ENCODE results near the gene ELFN2. TPM values are rescaled to one million over a fixed set of nuclear protein-coding genes. Genes with fewer than 3 reads are reported as not detected.

ELFN2 gene
- total RNA-seq, 1 donor from 2014 or later, result 0.97 TPM

- Mint-ChIP-seq H3K4me1 (ENCODE audit: unreplicated experiment) (peaks cover 24% of the 10 kb centered on the region), H3K36me3 (ENCODE audit: unreplicated experiment) (no peaks in the 10 kb centered on the region), H3K4me3 (ENCODE audit: unreplicated experiment) (no peak overlapping the region), H3K27ac (ENCODE audit: unreplicated experiment) (peak overlapping the region; percentile 50), H3K27me3 (ENCODE audit: unreplicated experiment) (peaks cover 30% of the 10 kb centered on the region), H3K9me3 (ENCODE audit: unreplicated experiment) (no peaks in the 10 kb centered on the region)
- TF ChIP-seq CTCF (IDR thresholded peaks at IDR 0.05), result no peak
- no peak for DNase-seq (ENCODE audit: extremely low spot score, unreplicated experiment)
These were observed 99.3 kb downstream of the ELFN2 start for GRCh38 chr22:37328017-37328416.

- H3K9me3 Mint-ChIP-seq (ENCODE audit: unreplicated experiment), result no peaks in the 10 kb centered on the region
- peaks cover 21% of the 10 kb centered on the region for H3K27me3 Mint-ChIP-seq (ENCODE audit: unreplicated experiment)
- H3K4me1 Mint-ChIP-seq (ENCODE audit: unreplicated experiment), result peaks cover 22% of the 10 kb centered on the region
- H3K27ac Mint-ChIP-seq (ENCODE audit: unreplicated experiment), result no peak overlapping the region
- no peak for TF ChIP-seq CTCF (IDR thresholded peaks at IDR 0.05)
- no peak for DNase-seq (ENCODE audit: extremely low spot score, unreplicated experiment)
- H3K4me3 Mint-ChIP-seq (ENCODE audit: unreplicated experiment), result no peak overlapping the region
- H3K36me3 Mint-ChIP-seq (ENCODE audit: unreplicated experiment), result no peaks in the 10 kb centered on the region
These were observed 100.6 kb downstream of the ELFN2 start for GRCh38 chr22:37326726-37327125.

- Mint-ChIP-seq H3K9me3 (ENCODE audit: unreplicated experiment) (no peaks in the 10 kb centered on the region), H3K27me3 (ENCODE audit: unreplicated experiment) (peaks cover 23% of the 10 kb centered on the region), H3K4me3 (ENCODE audit: unreplicated experiment) (no peak overlapping the region), H3K27ac (ENCODE audit: unreplicated experiment) (no peak overlapping the region), H3K4me1 (ENCODE audit: unreplicated experiment) (peaks cover 18% of the 10 kb centered on the region), H3K36me3 (ENCODE audit: unreplicated experiment) (no peaks in the 10 kb centered on the region)
- no peak for TF ChIP-seq CTCF (IDR thresholded peaks at IDR 0.05)
- DNase-seq (ENCODE audit: extremely low spot score, unreplicated experiment), result no peak
These were observed 102.3 kb downstream of the ELFN2 start for GRCh38 chr22:37325039-37325395.

- Mint-ChIP-seq H3K36me3 (ENCODE audit: unreplicated experiment) (no peaks in the 10 kb centered on the region), H3K27me3 (ENCODE audit: unreplicated experiment) (peaks cover 23% of the 10 kb centered on the region), H3K27ac (ENCODE audit: unreplicated experiment) (no peak overlapping the region), H3K9me3 (ENCODE audit: unreplicated experiment) (no peaks in the 10 kb centered on the region), H3K4me3 (ENCODE audit: unreplicated experiment) (no peak overlapping the region), H3K4me1 (ENCODE audit: unreplicated experiment) (peaks cover 16% of the 10 kb centered on the region)
- TF ChIP-seq CTCF (IDR thresholded peaks at IDR 0.05), result no peak
- DNase-seq (ENCODE audit: extremely low spot score, unreplicated experiment), result no peak
These were observed 102.8 kb downstream of the ELFN2 start for GRCh38 chr22:37324340-37325038.

- H3K27me3 Mint-ChIP-seq (ENCODE audit: unreplicated experiment), result peaks cover 17% of the 10 kb centered on the region
- H3K4me3 Mint-ChIP-seq (ENCODE audit: unreplicated experiment), result no peak overlapping the region
- H3K4me1 Mint-ChIP-seq (ENCODE audit: unreplicated experiment), result peaks cover 6% of the 10 kb centered on the region
- H3K9me3 Mint-ChIP-seq (ENCODE audit: unreplicated experiment), result no peaks in the 10 kb centered on the region
- TF ChIP-seq CTCF (IDR thresholded peaks at IDR 0.05), result no peak
- no peaks in the 10 kb centered on the region for H3K36me3 Mint-ChIP-seq (ENCODE audit: unreplicated experiment)
- no peak for DNase-seq (ENCODE audit: extremely low spot score, unreplicated experiment)
- H3K27ac Mint-ChIP-seq (ENCODE audit: unreplicated experiment), result no peak overlapping the region
These were observed 106.3 kb downstream of the ELFN2 start for GRCh38 chr22:37320726-37321677.

Data from osteocyte (in vitro differentiated cells).